Liver (tissue), 3 donors: ENCODE measurements around the gene NOL4L.

Experiments
- EGR1 ChIP-seq, 2 donors: IDR thresholded peaks; 2 replicates each; pipeline ENCODE4 v1.6.1; 2016 to 2018; ENCODE audit warnings: antibody characterized with exemption in 2 of 2, low read depth in 2 of 2
- GABPA ChIP-seq, 2 donors: IDR thresholded peaks in 1 of 2; conservative IDR thresholded peaks in 1 of 2; 2 replicates each; pipeline ENCODE4 v1.6.1; 2016; ENCODE audit warnings: antibody characterized with exemption in 2 of 2, mild to moderate bottlenecking in 1 of 2, moderate library complexity in 1 of 2
- RXRA ChIP-seq, 2 donors: IDR thresholded peaks; 2 replicates each; pipeline ENCODE4 v1.6.1; 2017 to 2018; ENCODE audit warnings: antibody characterized with exemption in 2 of 2, mild to moderate bottlenecking in 1 of 2
- SP1 ChIP-seq: IDR thresholded peaks from 2 replicates; pipeline ENCODE4 v1.6.1; 2018; ENCODE audit warnings: antibody characterized with exemption, mild to moderate bottlenecking
- TAF1 ChIP-seq: conservative IDR thresholded peaks from 2 replicates; pipeline ENCODE4 v1.6.1; 2016; ENCODE audit warnings: antibody characterized with exemption, mild to moderate bottlenecking
- YY1 ChIP-seq: IDR thresholded peaks from 2 replicates; pipeline ENCODE4 v1.6.1; 2016; ENCODE audit warnings: antibody characterized with exemption, mild to moderate bottlenecking
- TF ChIP-seq, protein P1 (sequence below): IDR thresholded peaks from 2 replicates; pipeline ENCODE4 v1.6.1; 2016; ENCODE audit warnings: antibody characterized with exemption, mild to moderate bottlenecking
- TF ChIP-seq, protein P2 (sequence below): fragments of 150-350 bp; IDR thresholded peaks from 2 replicates; pipeline ENCODE4 v1.5.1; 2017; ENCODE audit warnings: improper control_type of control experiment, low read depth, low read length; ENCODE audit not compliant: missing input control
- TF ChIP-seq, protein P3 (sequence below): IDR thresholded peaks from 2 replicates; pipeline ENCODE4 v1.6.1; 2016; ENCODE audit warnings: antibody characterized with exemption
- TF ChIP-seq, protein P4 (sequence below): IDR thresholded peaks from 2 replicates; pipeline ENCODE4 v1.6.1; 2016; ENCODE audit warnings: antibody characterized with exemption
- TF ChIP-seq, protein P5 (sequence below): IDR thresholded peaks from 2 replicates; pipeline ENCODE4 v1.6.1; 2016; ENCODE audit warnings: antibody characterized with exemption
- donor health status: healthy.
- donor health status: healthy.

DNA sequence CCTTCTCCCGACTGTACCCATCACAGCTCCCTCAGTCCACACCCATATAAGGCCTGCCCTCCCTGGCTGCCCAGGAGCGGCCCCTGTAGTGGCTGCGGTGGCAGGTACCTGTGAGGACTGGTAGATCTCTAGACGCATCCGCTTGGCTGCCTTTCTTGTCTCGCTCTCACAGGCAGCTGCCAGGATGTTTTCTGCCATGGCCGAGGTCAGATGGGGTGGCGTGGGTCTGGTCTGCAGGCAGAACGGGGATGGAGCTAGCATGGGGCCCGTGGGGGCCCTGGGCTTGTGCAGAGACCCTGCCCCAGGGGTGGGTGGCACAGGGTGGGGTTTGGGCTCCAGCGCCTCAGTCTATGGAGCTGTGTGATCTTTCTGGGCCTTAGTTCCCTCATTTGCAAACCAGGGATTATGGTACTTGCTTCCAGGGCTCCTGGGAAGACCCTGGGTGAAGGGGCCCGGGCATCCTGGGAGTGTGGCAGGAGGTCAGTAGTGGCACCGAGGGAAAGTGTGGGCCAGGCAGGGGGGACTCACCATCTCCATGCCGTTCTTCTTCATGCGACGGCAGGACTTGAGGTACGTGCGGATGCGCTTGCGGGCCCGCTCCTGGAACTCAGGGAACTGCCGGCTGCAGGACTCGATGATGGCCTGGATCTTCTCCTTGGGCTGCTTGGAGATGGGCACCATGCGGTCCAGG is 132.2 kb downstream of the NOL4L start:
- TF ChIP-seq, protein P1, sequence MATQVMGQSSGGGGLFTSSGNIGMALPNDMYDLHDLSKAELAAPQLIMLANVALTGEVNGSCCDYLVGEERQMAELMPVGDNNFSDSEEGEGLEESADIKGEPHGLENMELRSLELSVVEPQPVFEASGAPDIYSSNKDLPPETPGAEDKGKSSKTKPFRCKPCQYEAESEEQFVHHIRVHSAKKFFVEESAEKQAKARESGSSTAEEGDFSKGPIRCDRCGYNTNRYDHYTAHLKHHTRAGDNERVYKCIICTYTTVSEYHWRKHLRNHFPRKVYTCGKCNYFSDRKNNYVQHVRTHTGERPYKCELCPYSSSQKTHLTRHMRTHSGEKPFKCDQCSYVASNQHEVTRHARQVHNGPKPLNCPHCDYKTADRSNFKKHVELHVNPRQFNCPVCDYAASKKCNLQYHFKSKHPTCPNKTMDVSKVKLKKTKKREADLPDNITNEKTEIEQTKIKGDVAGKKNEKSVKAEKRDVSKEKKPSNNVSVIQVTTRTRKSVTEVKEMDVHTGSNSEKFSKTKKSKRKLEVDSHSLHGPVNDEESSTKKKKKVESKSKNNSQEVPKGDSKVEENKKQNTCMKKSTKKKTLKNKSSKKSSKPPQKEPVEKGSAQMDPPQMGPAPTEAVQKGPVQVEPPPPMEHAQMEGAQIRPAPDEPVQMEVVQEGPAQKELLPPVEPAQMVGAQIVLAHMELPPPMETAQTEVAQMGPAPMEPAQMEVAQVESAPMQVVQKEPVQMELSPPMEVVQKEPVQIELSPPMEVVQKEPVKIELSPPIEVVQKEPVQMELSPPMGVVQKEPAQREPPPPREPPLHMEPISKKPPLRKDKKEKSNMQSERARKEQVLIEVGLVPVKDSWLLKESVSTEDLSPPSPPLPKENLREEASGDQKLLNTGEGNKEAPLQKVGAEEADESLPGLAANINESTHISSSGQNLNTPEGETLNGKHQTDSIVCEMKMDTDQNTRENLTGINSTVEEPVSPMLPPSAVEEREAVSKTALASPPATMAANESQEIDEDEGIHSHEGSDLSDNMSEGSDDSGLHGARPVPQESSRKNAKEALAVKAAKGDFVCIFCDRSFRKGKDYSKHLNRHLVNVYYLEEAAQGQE: no peak
- TF ChIP-seq, protein P2, sequence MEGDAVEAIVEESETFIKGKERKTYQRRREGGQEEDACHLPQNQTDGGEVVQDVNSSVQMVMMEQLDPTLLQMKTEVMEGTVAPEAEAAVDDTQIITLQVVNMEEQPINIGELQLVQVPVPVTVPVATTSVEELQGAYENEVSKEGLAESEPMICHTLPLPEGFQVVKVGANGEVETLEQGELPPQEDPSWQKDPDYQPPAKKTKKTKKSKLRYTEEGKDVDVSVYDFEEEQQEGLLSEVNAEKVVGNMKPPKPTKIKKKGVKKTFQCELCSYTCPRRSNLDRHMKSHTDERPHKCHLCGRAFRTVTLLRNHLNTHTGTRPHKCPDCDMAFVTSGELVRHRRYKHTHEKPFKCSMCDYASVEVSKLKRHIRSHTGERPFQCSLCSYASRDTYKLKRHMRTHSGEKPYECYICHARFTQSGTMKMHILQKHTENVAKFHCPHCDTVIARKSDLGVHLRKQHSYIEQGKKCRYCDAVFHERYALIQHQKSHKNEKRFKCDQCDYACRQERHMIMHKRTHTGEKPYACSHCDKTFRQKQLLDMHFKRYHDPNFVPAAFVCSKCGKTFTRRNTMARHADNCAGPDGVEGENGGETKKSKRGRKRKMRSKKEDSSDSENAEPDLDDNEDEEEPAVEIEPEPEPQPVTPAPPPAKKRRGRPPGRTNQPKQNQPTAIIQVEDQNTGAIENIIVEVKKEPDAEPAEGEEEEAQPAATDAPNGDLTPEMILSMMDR: no peak
- TF ChIP-seq RXRA (IDR thresholded peaks at IDR 0.05) (no peak), EGR1 (IDR thresholded peaks at IDR 0.05; ENCODE audit: low read depth in 2 of 2) (no peak), SP1 (no peak), TAF1 (no peak), YY1 (no peak), GABPA (IDR thresholded peaks at IDR 0.05 in 1 of 2, conservative IDR thresholded peaks at IDR 0.05 in 1 of 2) (no peak)
- TF ChIP-seq, protein P3, sequence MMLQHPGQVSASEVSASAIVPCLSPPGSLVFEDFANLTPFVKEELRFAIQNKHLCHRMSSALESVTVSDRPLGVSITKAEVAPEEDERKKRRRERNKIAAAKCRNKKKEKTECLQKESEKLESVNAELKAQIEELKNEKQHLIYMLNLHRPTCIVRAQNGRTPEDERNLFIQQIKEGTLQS: no peak
- TF ChIP-seq, protein P4, sequence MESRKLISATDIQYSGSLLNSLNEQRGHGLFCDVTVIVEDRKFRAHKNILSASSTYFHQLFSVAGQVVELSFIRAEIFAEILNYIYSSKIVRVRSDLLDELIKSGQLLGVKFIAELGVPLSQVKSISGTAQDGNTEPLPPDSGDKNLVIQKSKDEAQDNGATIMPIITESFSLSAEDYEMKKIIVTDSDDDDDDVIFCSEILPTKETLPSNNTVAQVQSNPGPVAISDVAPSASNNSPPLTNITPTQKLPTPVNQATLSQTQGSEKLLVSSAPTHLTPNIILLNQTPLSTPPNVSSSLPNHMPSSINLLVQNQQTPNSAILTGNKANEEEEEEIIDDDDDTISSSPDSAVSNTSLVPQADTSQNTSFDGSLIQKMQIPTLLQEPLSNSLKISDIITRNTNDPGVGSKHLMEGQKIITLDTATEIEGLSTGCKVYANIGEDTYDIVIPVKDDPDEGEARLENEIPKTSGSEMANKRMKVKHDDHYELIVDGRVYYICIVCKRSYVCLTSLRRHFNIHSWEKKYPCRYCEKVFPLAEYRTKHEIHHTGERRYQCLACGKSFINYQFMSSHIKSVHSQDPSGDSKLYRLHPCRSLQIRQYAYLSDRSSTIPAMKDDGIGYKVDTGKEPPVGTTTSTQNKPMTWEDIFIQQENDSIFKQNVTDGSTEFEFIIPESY: no peak
- TF ChIP-seq, protein P5, sequence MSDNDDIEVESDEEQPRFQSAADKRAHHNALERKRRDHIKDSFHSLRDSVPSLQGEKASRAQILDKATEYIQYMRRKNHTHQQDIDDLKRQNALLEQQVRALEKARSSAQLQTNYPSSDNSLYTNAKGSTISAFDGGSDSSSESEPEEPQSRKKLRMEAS: no peak
